WERI-Rb-1 (cell line): ENCODE measurements around the gene DYNC1I1.

Experiments used
- DNase-seq: peaks from one replicate; pipeline ENCODE4 v3.0.0-alpha.2; 2020
- H3K27ac ChIP-seq: fragments of 250-450 bp; sonication (Bioruptor Pico); 2 replicates; pipeline ENCODE4 v1.5.1; 2020; ENCODE audit warnings: mild to moderate bottlenecking, moderate library complexity
- H3K27me3 ChIP-seq: fragments of 250-450 bp; sonication (Bioruptor Pico); 2 replicates; pipeline ENCODE4 v1.5.1; 2021; ENCODE audit warnings: mild to moderate bottlenecking, low read depth, moderate library complexity; ENCODE audit not compliant: insufficient read depth, severe bottlenecking
- H3K36me3 ChIP-seq: fragments of 250-450 bp; sonication (Bioruptor Pico); 2 replicates; pipeline ENCODE4 v1.5.1; 2020; ENCODE audit warnings: mild to moderate bottlenecking, moderate library complexity
- H3K4me3 ChIP-seq: 2 replicates; pipeline ENCODE4 v1.5.1; 2011; ENCODE audit warnings: low read depth, mild to moderate bottlenecking, control low read depth, low read length
- H3K9me3 ChIP-seq: fragments of 250-450 bp; sonication (Bioruptor Pico); 2 replicates; pipeline ENCODE4 v1.5.1; 2021; ENCODE audit warnings: mild to moderate bottlenecking, moderate library complexity; ENCODE audit not compliant: severe bottlenecking
- CTCF ChIP-seq: IDR thresholded peaks from 2 replicates; pipeline ENCODE4 v1.5.1; 2011; ENCODE audit warnings: low read depth, mild to moderate bottlenecking, control low read depth, inconsistent platforms, low read length

Gene DYNC1I1

GRCh38 chr7:95737828-95738505 is 34.4 kb upstream of the DYNC1I1 start:
- no peak for TF ChIP-seq CTCF
- Histone ChIP-seq H3K9me3 (no peaks in the 10 kb centered on the region), H3K27me3 (no peaks in the 10 kb centered on the region), H3K36me3 (no peaks in the 10 kb centered on the region), H3K27ac (no peak overlapping the region), H3K4me3 (no peak overlapping the region)
- DNase-seq, result no peak

- no peaks in the 10 kb centered on the region for H3K27me3 ChIP-seq
- no peaks in the 10 kb centered on the region for H3K36me3 ChIP-seq
Measured at GRCh38 chr7:95749044-95749443, 23.3 kb upstream of the DYNC1I1 start.

GRCh38 chr7:95749515-95749914 is 22.8 kb upstream of the DYNC1I1 start:
- H3K9me3 ChIP-seq, result no peaks in the 10 kb centered on the region
- H3K27me3 ChIP-seq, result no peaks in the 10 kb centered on the region
- no peak for DNase-seq
- no peak for TF ChIP-seq CTCF
- H3K27ac ChIP-seq, result no peak overlapping the region
- no peaks in the 10 kb centered on the region for H3K36me3 ChIP-seq
- no peak overlapping the region for H3K4me3 ChIP-seq

More at GRCh38 chr7:95749044-95749443, 23.3 kb upstream of the DYNC1I1 start:
- H3K4me3 ChIP-seq, result no peak overlapping the region
- no peaks in the 10 kb centered on the region for H3K9me3 ChIP-seq
- DNase-seq, result no peak
- no peak overlapping the region for H3K27ac ChIP-seq
- no peak for TF ChIP-seq CTCF

GRCh38 chr7:95753440-95753839 is 18.9 kb upstream of the DYNC1I1 start:
- no peak for TF ChIP-seq CTCF
- Histone ChIP-seq H3K9me3 (no peaks in the 10 kb centered on the region), H3K27ac (no peak overlapping the region), H3K4me3 (no peak overlapping the region), H3K27me3 (no peaks in the 10 kb centered on the region), H3K36me3 (no peaks in the 10 kb centered on the region)
- no peak for DNase-seq

- no peak overlapping the region for H3K4me3 ChIP-seq
Measured at GRCh38 chr7:95755277-95755934, 16.9 kb upstream of the DYNC1I1 start.

More at GRCh38 chr7:95755277-95755934, 16.9 kb upstream of the DYNC1I1 start:
- Histone ChIP-seq H3K9me3 (no peaks in the 10 kb centered on the region), H3K36me3 (no peaks in the 10 kb centered on the region), H3K27ac (no peak overlapping the region), H3K27me3 (no peaks in the 10 kb centered on the region)
- no peak for DNase-seq
- no peak for TF ChIP-seq CTCF
